ENCODE results near the gene IGF1.

IGF1 gene

GRCh38 chr12:102351322-102351721, 129.0 kb downstream of the IGF1 start:
- Histone ChIP-seq H3K27ac (ENCODE audit: low read depth, low read length, severe bottlenecking) (no peak overlapping the region), H3K9me3 (ENCODE audit: control insufficient read depth, low read length) (no peaks in the 10 kb centered on the region), H3K4me3 (ENCODE audit: extremely low read depth, insufficient read depth, low read length, poor library complexity, severe bottlenecking) (no peak overlapping the region), H3K36me3 (ENCODE audit: control insufficient read depth, insufficient read depth, low read length) (no peaks in the 10 kb centered on the region), H3K4me1 (ENCODE audit: control insufficient read depth, insufficient read depth, low read length, poor library complexity, severe bottlenecking) (no peaks in the 10 kb centered on the region)
- 91 to 100% methylated on average over 1 to 4 of the region's 4 CpGs for WGBS, 2 experiments (ENCODE audit: insufficient coverage in 2 of 2)

GRCh38 chr12:102350070-102350469, 130.3 kb downstream of the IGF1 start:
- H3K36me3 ChIP-seq (ENCODE audit: control insufficient read depth, insufficient read depth, low read length) = no peaks in the 10 kb centered on the region
- H3K4me1 ChIP-seq (ENCODE audit: control insufficient read depth, insufficient read depth, low read length, poor library complexity, severe bottlenecking) = no peaks in the 10 kb centered on the region
- no CpG with 5 or more reads among the region's 1 CpG for WGBS, 2 experiments (ENCODE audit: insufficient coverage in 2 of 2)
- H3K27ac ChIP-seq (ENCODE audit: low read depth, low read length, severe bottlenecking) = no peak overlapping the region
- H3K9me3 ChIP-seq (ENCODE audit: control insufficient read depth, low read length) = no peaks in the 10 kb centered on the region
- H3K4me3 ChIP-seq (ENCODE audit: extremely low read depth, insufficient read depth, low read length, poor library complexity, severe bottlenecking) = no peak overlapping the region

GRCh38 chr12:102349079-102349478, 131.3 kb downstream of the IGF1 start:
- Histone ChIP-seq H3K4me3 (ENCODE audit: extremely low read depth, insufficient read depth, low read length, poor library complexity, severe bottlenecking) (no peak overlapping the region), H3K4me1 (ENCODE audit: control insufficient read depth, insufficient read depth, low read length, poor library complexity, severe bottlenecking) (peaks cover under 1% of the 10 kb centered on the region), H3K27ac (ENCODE audit: low read depth, low read length, severe bottlenecking) (no peak overlapping the region), H3K9me3 (ENCODE audit: control insufficient read depth, low read length) (no peaks in the 10 kb centered on the region), H3K36me3 (ENCODE audit: control insufficient read depth, insufficient read depth, low read length) (no peaks in the 10 kb centered on the region)
- WGBS, 2 experiments (ENCODE audit: insufficient coverage in 2 of 2) = 100% methylated on average over 1 of the region's 2 CpGs; no CpG with 5 or more reads in 1 of the 2 experiments

DNA sequence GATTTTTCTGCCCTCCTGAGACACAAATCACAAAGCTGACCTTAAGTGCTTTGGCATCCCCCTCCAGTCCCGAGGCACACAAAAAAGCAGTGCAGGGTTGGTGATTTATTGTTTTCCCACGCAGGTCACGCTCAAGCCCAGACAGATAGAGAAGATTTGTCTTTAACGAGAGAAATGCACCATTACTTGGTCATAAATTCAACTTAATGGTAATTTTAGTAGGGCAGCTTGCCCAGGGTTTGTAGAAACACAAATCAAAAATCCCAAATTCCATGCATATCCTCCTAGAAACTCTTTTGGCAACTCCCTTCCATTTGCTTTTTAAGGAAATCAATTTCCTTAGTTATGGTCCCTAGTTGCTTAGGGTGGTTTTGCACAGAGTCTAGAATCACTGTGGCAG, 132.6 kb downstream of the IGF1 start:
- no peak overlapping the region for H3K4me3 ChIP-seq (ENCODE audit: extremely low read depth, insufficient read depth, low read length, poor library complexity, severe bottlenecking)
- peaks cover 4% of the 10 kb centered on the region for H3K4me1 ChIP-seq (ENCODE audit: control insufficient read depth, insufficient read depth, low read length, poor library complexity, severe bottlenecking)
- no peaks in the 10 kb centered on the region for H3K9me3 ChIP-seq (ENCODE audit: control insufficient read depth, low read length)
- WGBS, 2 experiments (ENCODE audit: insufficient coverage in 2 of 2) = no CpG with 5 or more reads among the region's 4 CpGs
- no peak overlapping the region for H3K27ac ChIP-seq (ENCODE audit: low read depth, low read length, severe bottlenecking)
- no peaks in the 10 kb centered on the region for H3K36me3 ChIP-seq (ENCODE audit: control insufficient read depth, insufficient read depth, low read length)
